CD14-positive monocyte (primary cell): ENCODE data around the gene HOXD12. TPM values are rescaled to one million over a fixed set of nuclear protein-coding genes. Genes with fewer than 3 reads are reported as not detected.

Experiments used
- DNase-seq, 3 donors: peaks; one replicate each; pipeline ENCODE4 v3.0.0-alpha.2; 2011 to 2022
- H2AFZ ChIP-seq: 2 replicates; pipeline ENCODE4 v1.6.0; 2012; ENCODE audit warnings: mild to moderate bottlenecking, low read depth, low read length, inconsistent platforms; ENCODE audit not compliant: insufficient read depth, poor library complexity, severe bottlenecking
- H3K27ac ChIP-seq, 2 donors: 1 replicate in 1 of 2; 2 replicates in 1 of 2; pipeline ENCODE4 v1.5.1; 2012 to 2013; ENCODE audit warnings: low read length in 2 of 2, control low read depth in 1 of 2, inconsistent platforms in 1 of 2, low read depth in 1 of 2, mild to moderate bottlenecking in 1 of 2
- H3K27me3 ChIP-seq, 2 donors: one replicate each; pipeline versions ENCODE4 v1.6.0 to v1.6.1; 2011 to 2013; ENCODE audit warnings: low read length in 2 of 2; ENCODE audit not compliant: control insufficient read depth in 2 of 2, insufficient read depth in 2 of 2
- H3K36me3 ChIP-seq, 2 donors: replicated peaks in 1 of 2; 1 replicate in 1 of 2; 2 replicates in 1 of 2; pipeline versions ENCODE4 v1.5.1 to v1.6.1; 2012 to 2013; ENCODE audit warnings: low read length in 2 of 2, control low read depth in 1 of 2, inconsistent platforms in 1 of 2, mild to moderate bottlenecking in 1 of 2; ENCODE audit not compliant: insufficient read depth in 2 of 2, control insufficient read depth in 1 of 2
- H3K4me1 ChIP-seq, 2 donors: 1 replicate in 1 of 2; 2 replicates in 1 of 2; pipeline versions ENCODE4 v1.5.1 to v1.6.1; 2012 to 2013; ENCODE audit warnings: low read length in 2 of 2, control low read depth in 1 of 2, inconsistent platforms in 1 of 2, mild to moderate bottlenecking in 1 of 2, moderate library complexity in 1 of 2; ENCODE audit not compliant: insufficient read depth in 2 of 2, control insufficient read depth in 1 of 2
- H3K4me2 ChIP-seq: replicated peaks from 2 replicates; pipeline ENCODE3; 2012; ENCODE audit warnings: low read length, moderate library complexity, mild to moderate bottlenecking; ENCODE audit not compliant: poor library complexity, severe bottlenecking; ENCODE audit errors: extremely low read depth
- H3K4me3 ChIP-seq, 3 experiments: fragments of 200-600 bp in 1 of 3; sonication (generic) in 1 of 3; replicated peaks in 1 of 3; 1 replicate in 2 of 3; 2 replicates in 1 of 3; pipeline ENCODE4 v1.5.1; 2011 to 2013; ENCODE audit warnings: low read length in 3 of 3, mild to moderate bottlenecking in 3 of 3, control low read depth in 2 of 3, low read depth in 2 of 3, inconsistent platforms in 1 of 3, moderate library complexity in 1 of 3
- H3K79me2 ChIP-seq: 2 replicates; pipeline ENCODE4 v1.6.0; 2012; ENCODE audit warnings: mild to moderate bottlenecking, control low read depth, inconsistent platforms, low read length, moderate library complexity; ENCODE audit not compliant: insufficient read depth
- H3K9ac ChIP-seq: 2 replicates; pipeline ENCODE4 v1.6.0; 2017; ENCODE audit warnings: low read length, mild to moderate bottlenecking; ENCODE audit not compliant: insufficient read depth, poor library complexity, severe bottlenecking
- H3K9me3 ChIP-seq, 2 donors: replicated peaks in 1 of 2; 1 replicate in 1 of 2; 2 replicates in 1 of 2; pipeline versions ENCODE4 v1.5.1 to v1.6.1; 2012 to 2013; ENCODE audit warnings: low read length in 2 of 2, control low read depth in 1 of 2; ENCODE audit not compliant: control insufficient read depth in 1 of 2, insufficient read depth in 1 of 2
- H4K20me1 ChIP-seq: 2 replicates; pipeline ENCODE4 v1.6.0; 2012; ENCODE audit warnings: mild to moderate bottlenecking, low read length, control low read depth, moderate library complexity; ENCODE audit not compliant: insufficient read depth
- H3K27ac Mint-ChIP-seq, 7 donors: one replicate each; pipeline ENCODE4 v1.8.0; 2020; ENCODE audit warnings: mild to moderate bottlenecking in 7 of 7, mixed read lengths in 7 of 7, moderate library complexity in 6 of 7, inconsistent platforms in 2 of 7
- H3K27me3 Mint-ChIP-seq, 3 donors: one replicate each; pipeline ENCODE4 v1.8.0; 2021 to 2022; ENCODE audit warnings: low read depth in 3 of 3, mild to moderate bottlenecking in 3 of 3, mixed read lengths in 3 of 3, moderate library complexity in 3 of 3, inconsistent platforms in 1 of 3
- H3K36me3 Mint-ChIP-seq, 2 donors: one replicate each; pipeline ENCODE4 v1.8.0; 2020; ENCODE audit warnings: mixed read lengths in 2 of 2, inconsistent platforms in 1 of 2, mild to moderate bottlenecking in 1 of 2
- H3K4me1 Mint-ChIP-seq: one replicate; pipeline ENCODE4 v1.8.0; 2020; ENCODE audit warnings: mild to moderate bottlenecking, mixed read lengths
- H3K4me3 Mint-ChIP-seq, 2 donors: one replicate each; pipeline ENCODE4 v1.8.0; 2020; ENCODE audit warnings: mild to moderate bottlenecking in 2 of 2, mixed read lengths in 2 of 2, moderate library complexity in 1 of 2
- H3K9me3 Mint-ChIP-seq, 7 donors: one replicate each; pipeline ENCODE4 v1.8.0; 2020 to 2022; ENCODE audit warnings: mixed read lengths in 7 of 7, mild to moderate bottlenecking in 6 of 7, moderate library complexity in 6 of 7, inconsistent platforms in 2 of 7
- WGBS: methylation state at CpG from one replicate; pipeline ENCODE4 v1.1.5; 2013; ENCODE audit warnings: missing lambda C conversion rate; ENCODE audit not compliant: insufficient coverage; 5-methylcytosine and 5-hydroxymethylcytosine counted together
- intact Hi-C, 2 donors: fragments of 100-400 bp; cut with micrococcal nuclease; formaldehyde crosslinking; loops; one replicate each; pipeline versions ENCODE4 v1.15.0 to v1.15.1; 2023
- polyA plus RNA-seq, 3 donors: library from polyadenylated mRNA; depleted of rRNA in 1 of 3; unstranded in 2 of 3; stranded (reverse) in 1 of 3; fragments of 300-500 nt in 2 of 3; fragments of >200 nt in 1 of 3; fragmentation: Illumina TruSeq in 2 of 3; gene quantifications; 1 replicate in 2 of 3; 2 replicates in 1 of 3; pipeline ENCODE4 v1.2.3, GENCODE V29; 2012 to 2021
- TF ChIP-seq, protein P1 (sequence below): fragments of 200-600 bp; IDR thresholded peaks from one replicate; pipeline ENCODE4 v1.8.0; 2022; ENCODE audit warnings: antibody characterized with exemption, mild to moderate bottlenecking

The HOXD12 gene
- polyA plus RNA-seq, 3 donors: not detected

DNA sequence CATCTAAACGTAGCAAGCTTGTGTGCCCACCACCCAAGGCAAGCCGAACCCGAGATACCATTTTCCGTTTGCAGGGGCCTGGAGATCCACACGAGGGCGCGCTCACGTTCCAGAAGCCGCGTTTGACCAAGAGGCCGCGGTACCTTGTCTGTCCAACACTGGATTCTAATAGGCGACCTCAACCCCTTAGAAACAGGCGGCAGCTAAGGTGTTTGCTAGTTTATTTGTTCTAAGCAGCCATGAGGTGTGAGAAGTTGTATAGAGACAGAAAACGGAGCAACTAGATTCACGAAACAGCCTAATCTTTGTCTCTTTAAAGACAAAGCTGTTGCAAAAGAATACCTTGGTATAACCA is 11.7 kb downstream of the HOXD12 start:
- Histone ChIP-seq H2AFZ (no peak overlapping the region), H3K36me3 (no peaks in the 10 kb centered on the region), H3K4me2 (no peak overlapping the region), H3K9me3 (peaks cover under 1 to 62% of the 10 kb centered on the region in 2 donors), H3K4me3 (no peak overlapping the region), H4K20me1 (no peaks in the 10 kb centered on the region), H3K27me3 (peaks cover 80 to 93% of the 10 kb centered on the region in 2 donors), H3K4me1 (peaks cover 6 to 11% of the 10 kb centered on the region in 2 donors), H3K9ac (no peak overlapping the region), H3K27ac (no peak overlapping the region), H3K79me2 (no peaks in the 10 kb centered on the region)
- H3K36me3 Mint-ChIP-seq: peaks cover 3 to 12% of the 10 kb centered on the region in 2 donors
- H3K27me3 Mint-ChIP-seq: peaks cover 89 to 98% (median 91%) of the 10 kb centered on the region in 3 donors
- DNase-seq: peak in 2 of 3 donors; percentile 18 to 33
- intact Hi-C loops: loop anchor here in 1 of 2 donors (5.0 kb wide), 1 partner anchor 34 kb away; no protein-coding TSS in a partner anchor
- H3K4me1 Mint-ChIP-seq: peaks cover 17% of the 10 kb centered on the region
- WGBS: 1% methylated on average over 12 of the region's 16 CpGs
- peak overlapping the region in 1 of 2 donors; percentile 86 for H3K4me3 Mint-ChIP-seq
- TF ChIP-seq, protein P1, sequence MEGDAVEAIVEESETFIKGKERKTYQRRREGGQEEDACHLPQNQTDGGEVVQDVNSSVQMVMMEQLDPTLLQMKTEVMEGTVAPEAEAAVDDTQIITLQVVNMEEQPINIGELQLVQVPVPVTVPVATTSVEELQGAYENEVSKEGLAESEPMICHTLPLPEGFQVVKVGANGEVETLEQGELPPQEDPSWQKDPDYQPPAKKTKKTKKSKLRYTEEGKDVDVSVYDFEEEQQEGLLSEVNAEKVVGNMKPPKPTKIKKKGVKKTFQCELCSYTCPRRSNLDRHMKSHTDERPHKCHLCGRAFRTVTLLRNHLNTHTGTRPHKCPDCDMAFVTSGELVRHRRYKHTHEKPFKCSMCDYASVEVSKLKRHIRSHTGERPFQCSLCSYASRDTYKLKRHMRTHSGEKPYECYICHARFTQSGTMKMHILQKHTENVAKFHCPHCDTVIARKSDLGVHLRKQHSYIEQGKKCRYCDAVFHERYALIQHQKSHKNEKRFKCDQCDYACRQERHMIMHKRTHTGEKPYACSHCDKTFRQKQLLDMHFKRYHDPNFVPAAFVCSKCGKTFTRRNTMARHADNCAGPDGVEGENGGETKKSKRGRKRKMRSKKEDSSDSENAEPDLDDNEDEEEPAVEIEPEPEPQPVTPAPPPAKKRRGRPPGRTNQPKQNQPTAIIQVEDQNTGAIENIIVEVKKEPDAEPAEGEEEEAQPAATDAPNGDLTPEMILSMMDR: no peak
- H3K27ac Mint-ChIP-seq: no peak overlapping the region
- H3K9me3 Mint-ChIP-seq: peaks cover 1 to 51% (median 16%) of the 10 kb centered on the region in 7 donors

DNA sequence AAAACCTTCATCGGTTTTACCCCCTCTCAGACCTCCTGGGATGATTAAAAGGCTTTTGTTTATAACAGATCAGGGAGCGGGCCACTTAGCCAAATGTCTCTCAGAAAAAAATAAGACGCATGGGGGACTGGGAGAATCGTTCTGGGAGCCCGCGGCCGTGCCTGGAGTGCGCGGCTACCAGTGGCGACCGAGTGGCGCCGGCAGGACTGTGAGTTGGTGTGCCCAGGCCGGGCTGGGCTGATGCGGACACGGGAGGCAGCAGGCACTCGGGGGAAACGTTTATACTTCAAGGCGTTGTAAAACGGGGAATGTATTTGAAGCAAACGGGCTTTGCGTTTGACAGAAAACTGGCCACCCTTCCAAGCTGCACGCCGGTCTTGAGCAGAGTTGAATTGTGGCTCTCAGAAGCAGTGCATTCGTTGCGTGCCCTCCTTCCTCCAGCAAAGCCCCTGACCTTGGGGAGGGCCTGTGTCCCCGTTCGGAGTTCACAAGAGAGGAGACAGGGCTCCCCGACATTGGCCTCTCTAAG is 12.3 kb downstream of the HOXD12 start:
- Histone ChIP-seq H3K4me1 (peaks cover 3 to 4% of the 10 kb centered on the region in 2 donors), H4K20me1 (no peaks in the 10 kb centered on the region), H3K4me2 (no peak overlapping the region), H3K9me3 (peaks cover 4 to 63% of the 10 kb centered on the region in 2 donors), H3K4me3 (no peak overlapping the region), H3K27me3 (peaks cover 85 to 95% of the 10 kb centered on the region in 2 donors), H3K9ac (no peak overlapping the region), H3K36me3 (no peaks in the 10 kb centered on the region), H3K79me2 (no peaks in the 10 kb centered on the region), H2AFZ (no peak overlapping the region), H3K27ac (no peak overlapping the region)
- H3K9me3 Mint-ChIP-seq: peaks cover 4 to 55% (median 22%) of the 10 kb centered on the region in 7 donors
- intact Hi-C loops: loop anchor here in 1 of 2 donors (5.0 kb wide), 1 partner anchor 35 kb away; no protein-coding TSS in a partner anchor
- no peak for DNase-seq
- WGBS: 7% methylated on average over 28 of the region's 29 CpGs
- TF ChIP-seq, protein P1: no peak
- no peak overlapping the region for H3K27ac Mint-ChIP-seq
- H3K4me3 Mint-ChIP-seq: peak overlapping the region in 1 of 2 donors; percentile 77
- peaks cover 3 to 12% of the 10 kb centered on the region in 2 donors for H3K36me3 Mint-ChIP-seq
- H3K4me1 Mint-ChIP-seq: peaks cover 14% of the 10 kb centered on the region
- peaks cover 91 to 98% (median 93%) of the 10 kb centered on the region in 3 donors for H3K27me3 Mint-ChIP-seq
